GM18909 (cell line): ENCODE data around the gene DUSP8.

Experiments
- ATAC-seq: cut with Tn5 transposase; IDR thresholded peaks from one replicate; pipeline ENCODE4 v1.9.1; 2021; ENCODE audit warnings: mild to moderate bottlenecking; ENCODE audit not compliant: unreplicated experiment, poor library complexity

The DUSP8 gene

GRCh38 chr11:1567052-1567720 lies 4.9 kb downstream of the DUSP8 start:
- no peak for ATAC-seq

GRCh38 chr11:1566381-1567051 lies 5.6 kb downstream of the DUSP8 start:
- no peak for ATAC-seq

GRCh38 chr11:1565904-1566247 lies 6.2 kb downstream of the DUSP8 start:
- no peak for ATAC-seq

GRCh38 chr11:1565173-1565903 lies 6.7 kb downstream of the DUSP8 start:
- no peak for ATAC-seq

- ATAC-seq, result no peak
Observed at GRCh38 chr11:1564535-1565172, 7.4 kb downstream of the DUSP8 start.

GRCh38 chr11:1563697-1564534 lies 8.2 kb downstream of the DUSP8 start:
- ATAC-seq, result no peak

GRCh38 chr11:1563149-1563638 lies 8.9 kb downstream of the DUSP8 start:
- no peak for ATAC-seq

GRCh38 chr11:1562469-1563148 lies 9.5 kb downstream of the DUSP8 start:
- ATAC-seq, result no peak

GRCh38 chr11:1561955-1562354 lies 10.1 kb downstream of the DUSP8 start:
- no peak for ATAC-seq

- no peak for ATAC-seq
Observed at GRCh38 chr11:1561266-1561665, 10.8 kb downstream of the DUSP8 start.

GRCh38 chr11:1560649-1561251 lies 11.3 kb downstream of the DUSP8 start:
- no peak for ATAC-seq

- ATAC-seq, result no peak
Observed at GRCh38 chr11:1560002-1560648, 11.9 kb downstream of the DUSP8 start.

GRCh38 chr11:1559111-1559951 lies 12.7 kb downstream of the DUSP8 start:
- ATAC-seq, result no peak

- ATAC-seq, result no peak
Observed at GRCh38 chr11:1558775-1559110, 13.3 kb downstream of the DUSP8 start.

- no peak for ATAC-seq
Observed at GRCh38 chr11:1557904-1558774, 13.9 kb downstream of the DUSP8 start.

GRCh38 chr11:1557051-1557884 lies 14.8 kb downstream of the DUSP8 start:
- no peak for ATAC-seq
